IMR-90 (cell line): Measurements from ENCODE around the gene RBBP8.

ENCODE experiments used
- CEBPB ChIP-seq: IDR thresholded peaks from 2 replicates; pipeline ENCODE4 v1.6.1; 2012; ENCODE audit warnings: low read depth, low read length, improper control_type of control experiment
- ELK1 ChIP-seq: fragments of 150-350 bp; IDR thresholded peaks from 2 replicates; pipeline ENCODE4 v1.6.1; 2016; ENCODE audit warnings: low read depth, mild to moderate bottlenecking, low read length, moderate library complexity, borderline replicate concordance
- FOS ChIP-seq: fragments of 150-350 bp; IDR thresholded peaks from 2 replicates; pipeline ENCODE4 v1.6.1; 2016; ENCODE audit warnings: low read depth, low read length
- MAFK ChIP-seq: IDR thresholded peaks from 2 replicates; pipeline ENCODE4 v1.6.1; 2012; ENCODE audit warnings: low read depth, low read length, improper control_type of control experiment
- MXI1 ChIP-seq: IDR thresholded peaks from 2 replicates; pipeline ENCODE4 v1.6.1; 2012; ENCODE audit warnings: low read depth, mild to moderate bottlenecking, low read length, moderate library complexity, borderline replicate concordance
- POLR2A ChIP-seq: IDR thresholded peaks from 2 replicates; pipeline ENCODE4 v1.6.1; 2012; ENCODE audit warnings: mild to moderate bottlenecking, low read depth, low read length
- RAD21 ChIP-seq: IDR thresholded peaks from 2 replicates; pipeline ENCODE4 v1.6.1; 2012; ENCODE audit warnings: low read length, improper control_type of control experiment
- RFX5 ChIP-seq: IDR thresholded peaks from 2 replicates; pipeline ENCODE4 v1.8.0; 2012; ENCODE audit warnings: low read depth, mild to moderate bottlenecking, low read length, moderate library complexity
- TF ChIP-seq, protein P1 (sequence below): conservative IDR thresholded peaks from 2 replicates; pipeline ENCODE4 v1.5.1; 2012; ENCODE audit warnings: mild to moderate bottlenecking, low read depth, low read length, improper control_type of control experiment
- TF ChIP-seq, protein P2 (sequence below): fragments of 150-350 bp; IDR thresholded peaks from 2 replicates; pipeline ENCODE4 v1.6.1; 2017; ENCODE audit warnings: mild to moderate bottlenecking, antibody characterized with exemption, low read length, low read depth

- TF ChIP-seq FOS (no peak), RFX5 (no peak), ELK1 (no peak), RAD21 (peak; percentile 67), CEBPB (no peak), POLR2A (no peak), MAFK (no peak), MXI1 (no peak)
- TF ChIP-seq, protein P1, sequence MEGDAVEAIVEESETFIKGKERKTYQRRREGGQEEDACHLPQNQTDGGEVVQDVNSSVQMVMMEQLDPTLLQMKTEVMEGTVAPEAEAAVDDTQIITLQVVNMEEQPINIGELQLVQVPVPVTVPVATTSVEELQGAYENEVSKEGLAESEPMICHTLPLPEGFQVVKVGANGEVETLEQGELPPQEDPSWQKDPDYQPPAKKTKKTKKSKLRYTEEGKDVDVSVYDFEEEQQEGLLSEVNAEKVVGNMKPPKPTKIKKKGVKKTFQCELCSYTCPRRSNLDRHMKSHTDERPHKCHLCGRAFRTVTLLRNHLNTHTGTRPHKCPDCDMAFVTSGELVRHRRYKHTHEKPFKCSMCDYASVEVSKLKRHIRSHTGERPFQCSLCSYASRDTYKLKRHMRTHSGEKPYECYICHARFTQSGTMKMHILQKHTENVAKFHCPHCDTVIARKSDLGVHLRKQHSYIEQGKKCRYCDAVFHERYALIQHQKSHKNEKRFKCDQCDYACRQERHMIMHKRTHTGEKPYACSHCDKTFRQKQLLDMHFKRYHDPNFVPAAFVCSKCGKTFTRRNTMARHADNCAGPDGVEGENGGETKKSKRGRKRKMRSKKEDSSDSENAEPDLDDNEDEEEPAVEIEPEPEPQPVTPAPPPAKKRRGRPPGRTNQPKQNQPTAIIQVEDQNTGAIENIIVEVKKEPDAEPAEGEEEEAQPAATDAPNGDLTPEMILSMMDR: peak; percentile 66
- TF ChIP-seq, protein P2, sequence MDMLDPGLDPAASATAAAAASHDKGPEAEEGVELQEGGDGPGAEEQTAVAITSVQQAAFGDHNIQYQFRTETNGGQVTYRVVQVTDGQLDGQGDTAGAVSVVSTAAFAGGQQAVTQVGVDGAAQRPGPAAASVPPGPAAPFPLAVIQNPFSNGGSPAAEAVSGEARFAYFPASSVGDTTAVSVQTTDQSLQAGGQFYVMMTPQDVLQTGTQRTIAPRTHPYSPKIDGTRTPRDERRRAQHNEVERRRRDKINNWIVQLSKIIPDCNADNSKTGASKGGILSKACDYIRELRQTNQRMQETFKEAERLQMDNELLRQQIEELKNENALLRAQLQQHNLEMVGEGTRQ: no peak
Observed at GRCh38 chr18:22983175-22983574, 50.0 kb downstream of the RBBP8 start.
